NCI-H774 (cell line): ENCODE results near the gene LRRC74B.
A peak's percentile ranks its signal among the peaks of the same experiment; 100 is the strongest.
"Not testable (repeated sequence)": the region's sequence is repeated elsewhere in the genome, so short reads cannot be mapped to it uniquely, and the experiment has no call there.

Experiments used
- DNase-seq: peaks from one replicate; lab custom pipeline; 2025; lab: John Stamatoyannopoulos, UW

LRRC74B gene

GRCh38 chr22:21077884-21078508, 32.2 kb downstream of the LRRC74B start:
- no peak for DNase-seq

GRCh38 chr22:21078916-21079315, 33.2 kb downstream of the LRRC74B start:
- DNase-seq: no peak

- no peak for DNase-seq
Measured at GRCh38 chr22:21079493-21079892, 33.7 kb downstream of the LRRC74B start.

- DNase-seq: no peak
Measured at GRCh38 chr22:21080435-21081137, 34.8 kb downstream of the LRRC74B start.

- no peak for DNase-seq
Measured at GRCh38 chr22:21082248-21082647, 36.5 kb downstream of the LRRC74B start.

GRCh38 chr22:21087119-21087518, 41.4 kb downstream of the LRRC74B start:
- DNase-seq: no peak

GRCh38 chr22:21087926-21088325, 42.2 kb downstream of the LRRC74B start:
- not testable (repeated sequence) for DNase-seq

- not testable (repeated sequence) for DNase-seq
Measured at GRCh38 chr22:21091220-21091619, 45.5 kb downstream of the LRRC74B start.

- DNase-seq: no peak
Measured at GRCh38 chr22:21092797-21093554, 47.2 kb downstream of the LRRC74B start.

GRCh38 chr22:21093555-21094137, 47.9 kb downstream of the LRRC74B start:
- not testable (repeated sequence) for DNase-seq

GRCh38 chr22:21094911-21095772, 49.4 kb downstream of the LRRC74B start:
- no peak for DNase-seq

GRCh38 chr22:21095773-21096107, 50.0 kb downstream of the LRRC74B start:
- no peak for DNase-seq

- not testable (repeated sequence) for DNase-seq
Measured at GRCh38 chr22:21096878-21097277, 51.1 kb downstream of the LRRC74B start.

- DNase-seq: no peak
Measured at GRCh38 chr22:21098099-21098671, 52.4 kb downstream of the LRRC74B start.

GRCh38 chr22:21099578-21099977, 53.8 kb downstream of the LRRC74B start:
- no peak for DNase-seq

GRCh38 chr22:21100149-21101032, 54.6 kb downstream of the LRRC74B start:
- no peak for DNase-seq

GRCh38 chr22:21101877-21102638, 56.3 kb downstream of the LRRC74B start:
- no peak for DNase-seq

GRCh38 chr22:21102659-21103267, 57.0 kb downstream of the LRRC74B start:
- DNase-seq: peak; percentile 68

GRCh38 chr22:21103633-21104032, 57.9 kb downstream of the LRRC74B start:
- no peak for DNase-seq
